Endothelial cell (in vitro differentiated cells): ENCODE data around the gene BCKDHB. TPM values are rescaled to one million over a fixed set of nuclear protein-coding genes. Genes with fewer than 3 reads are reported as not detected.

ENCODE experiments used
- DNase-seq: peaks from one replicate; pipeline ENCODE4 v3.0.0; 2021; ENCODE audit warnings: low spot score
- H3K27ac Mint-ChIP-seq: one replicate; pipeline ENCODE4 v1.8.0; 2021; ENCODE audit warnings: mixed read lengths, inconsistent platforms; ENCODE audit not compliant: unreplicated experiment
- H3K27me3 Mint-ChIP-seq: one replicate; pipeline ENCODE4 v1.8.0; 2021; ENCODE audit warnings: mild to moderate bottlenecking, moderate library complexity, mixed read lengths, inconsistent platforms; ENCODE audit not compliant: unreplicated experiment
- H3K36me3 Mint-ChIP-seq: one replicate; pipeline ENCODE4 v1.8.0; 2021; ENCODE audit warnings: mild to moderate bottlenecking, low read depth, mixed read lengths, inconsistent platforms; ENCODE audit not compliant: unreplicated experiment
- H3K4me1 Mint-ChIP-seq: one replicate; pipeline ENCODE4 v1.8.0; 2021; ENCODE audit warnings: mild to moderate bottlenecking, mixed read lengths, inconsistent platforms; ENCODE audit not compliant: unreplicated experiment
- H3K4me3 Mint-ChIP-seq: one replicate; pipeline ENCODE4 v1.8.0; 2021; ENCODE audit warnings: mild to moderate bottlenecking, mixed read lengths, inconsistent platforms; ENCODE audit not compliant: unreplicated experiment
- H3K9me3 Mint-ChIP-seq: one replicate; pipeline ENCODE4 v1.8.0; 2021; ENCODE audit warnings: mixed read lengths, inconsistent platforms; ENCODE audit not compliant: unreplicated experiment
- total RNA-seq: library from RNA; stranded (reverse); fragmentation: NEBNext Ultra II Directional; extraction: Animal tissue kit (Norgen Biotek cat#: 25700); gene quantifications from one replicate; pipeline ENCODE4 v1.2.1, GENCODE V29; 2021; ENCODE audit not compliant: unreplicated experiment
- TF ChIP-seq, protein P1 (sequence below): fragments of 200-600 bp; sonication (generic); IDR thresholded peaks from one replicate; pipeline ENCODE4 v1.5.0; 2021; ENCODE audit warnings: antibody characterized with exemption; ENCODE audit not compliant: unreplicated experiment

Gene BCKDHB
- total RNA-seq, 1 donor from 2014 or later, result 15.3 TPM

DNA sequence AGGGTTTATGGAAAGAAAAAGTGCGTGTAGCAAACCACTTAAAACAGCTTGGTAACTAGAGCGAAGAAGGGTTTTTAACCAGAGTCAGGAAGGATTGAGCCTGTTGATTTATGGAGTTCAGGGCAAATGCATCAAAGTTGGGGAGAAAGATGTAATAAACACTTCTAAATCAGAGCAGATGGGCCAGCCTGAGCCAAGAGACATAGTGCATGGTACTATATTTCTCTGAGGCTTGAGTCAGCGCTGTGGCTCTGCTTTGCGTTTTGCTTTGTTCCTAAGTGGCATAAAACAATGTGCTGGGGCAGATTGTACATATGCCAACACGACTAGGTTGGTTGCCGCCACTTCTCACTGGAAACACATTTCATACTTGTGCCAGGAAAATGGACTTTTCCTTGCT, 111.3 kb downstream of the BCKDHB start:
- no peak for DNase-seq

DNA sequence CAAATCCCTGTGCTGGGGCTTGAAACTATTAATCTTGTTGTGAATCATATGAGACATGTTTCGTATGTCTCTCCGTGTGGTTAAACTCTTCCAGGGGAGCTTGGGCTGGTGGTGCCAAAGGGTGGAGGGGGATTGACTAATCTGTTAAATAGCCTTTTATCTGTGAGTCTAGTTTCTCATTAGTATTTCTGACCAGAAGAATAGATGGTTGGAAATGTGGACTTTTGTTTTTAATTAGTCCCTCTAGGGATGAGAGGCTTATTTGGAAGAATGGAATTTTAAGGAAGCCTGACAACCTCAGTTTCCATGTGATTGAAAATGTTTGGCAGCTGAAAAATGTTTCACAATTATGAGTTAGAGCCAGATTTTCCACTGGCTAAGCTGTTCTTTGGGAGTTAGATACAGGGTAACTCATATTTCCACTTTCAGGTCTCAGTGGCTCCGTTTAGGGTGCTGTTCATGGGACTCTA, 117.3 kb downstream of the BCKDHB start:
- Mint-ChIP-seq H3K4me1 (peaks cover 11% of the 10 kb centered on the region), H3K27me3 (no peaks in the 10 kb centered on the region), H3K36me3 (no peaks in the 10 kb centered on the region), H3K4me3 (no peak overlapping the region), H3K9me3 (no peaks in the 10 kb centered on the region), H3K27ac (no peak overlapping the region)
- no peak for DNase-seq
- TF ChIP-seq, protein P1, sequence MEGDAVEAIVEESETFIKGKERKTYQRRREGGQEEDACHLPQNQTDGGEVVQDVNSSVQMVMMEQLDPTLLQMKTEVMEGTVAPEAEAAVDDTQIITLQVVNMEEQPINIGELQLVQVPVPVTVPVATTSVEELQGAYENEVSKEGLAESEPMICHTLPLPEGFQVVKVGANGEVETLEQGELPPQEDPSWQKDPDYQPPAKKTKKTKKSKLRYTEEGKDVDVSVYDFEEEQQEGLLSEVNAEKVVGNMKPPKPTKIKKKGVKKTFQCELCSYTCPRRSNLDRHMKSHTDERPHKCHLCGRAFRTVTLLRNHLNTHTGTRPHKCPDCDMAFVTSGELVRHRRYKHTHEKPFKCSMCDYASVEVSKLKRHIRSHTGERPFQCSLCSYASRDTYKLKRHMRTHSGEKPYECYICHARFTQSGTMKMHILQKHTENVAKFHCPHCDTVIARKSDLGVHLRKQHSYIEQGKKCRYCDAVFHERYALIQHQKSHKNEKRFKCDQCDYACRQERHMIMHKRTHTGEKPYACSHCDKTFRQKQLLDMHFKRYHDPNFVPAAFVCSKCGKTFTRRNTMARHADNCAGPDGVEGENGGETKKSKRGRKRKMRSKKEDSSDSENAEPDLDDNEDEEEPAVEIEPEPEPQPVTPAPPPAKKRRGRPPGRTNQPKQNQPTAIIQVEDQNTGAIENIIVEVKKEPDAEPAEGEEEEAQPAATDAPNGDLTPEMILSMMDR, result no peak

More for the DNA sequence above, 111.3 kb downstream of the BCKDHB start:
- Mint-ChIP-seq H3K4me1 (peaks cover 16% of the 10 kb centered on the region), H3K27me3 (no peaks in the 10 kb centered on the region), H3K4me3 (no peak overlapping the region), H3K27ac (no peak overlapping the region), H3K9me3 (no peaks in the 10 kb centered on the region), H3K36me3 (no peaks in the 10 kb centered on the region)
- TF ChIP-seq, protein P1, result no peak

DNA sequence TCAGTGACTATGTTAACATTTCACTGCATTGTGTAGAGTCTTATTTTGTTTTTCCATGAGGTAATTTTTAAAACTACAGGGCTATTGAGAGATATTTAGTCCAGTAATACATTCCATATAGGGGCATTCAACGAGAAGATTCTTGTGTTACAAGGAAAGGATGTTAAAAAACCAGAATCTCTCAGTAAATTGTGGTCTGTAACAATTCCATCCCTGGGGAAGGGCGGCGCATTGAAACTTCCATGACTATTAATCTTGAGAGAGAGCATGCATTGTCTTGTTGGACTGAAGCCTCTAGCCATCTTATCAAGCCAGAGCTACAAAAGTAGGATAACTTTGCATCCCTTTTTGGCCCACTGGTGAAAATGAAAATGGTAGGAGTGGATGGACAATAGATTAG, 119.7 kb downstream of the BCKDHB start:
- no peaks in the 10 kb centered on the region for H3K36me3 Mint-ChIP-seq

DNA sequence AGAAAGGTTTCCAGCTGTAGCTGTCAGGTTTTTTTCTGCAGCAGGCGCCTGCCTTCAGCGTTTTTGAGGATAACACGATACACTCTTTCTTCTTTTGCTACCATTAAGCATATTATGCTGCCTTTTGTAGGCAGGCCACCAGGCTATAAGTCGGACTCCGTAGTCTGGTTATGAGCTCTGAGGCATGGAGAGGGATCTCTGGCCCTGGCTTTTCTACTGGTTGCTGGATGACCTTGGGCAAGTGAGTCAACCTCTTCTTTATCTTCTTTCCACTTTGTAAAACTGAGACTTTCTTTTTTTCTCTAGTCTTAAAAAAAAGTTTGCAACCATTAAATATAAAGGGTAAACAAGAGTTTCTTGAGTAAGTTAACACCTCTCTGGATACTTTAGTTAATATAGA, 120.2 kb downstream of the BCKDHB start:
- H3K4me3 Mint-ChIP-seq, result no peak overlapping the region

More for the DNA sequence above, 119.7 kb downstream of the BCKDHB start:
- TF ChIP-seq, protein P1, result no peak
- no peak for DNase-seq
- H3K4me3 Mint-ChIP-seq, result no peak overlapping the region
- no peaks in the 10 kb centered on the region for H3K9me3 Mint-ChIP-seq
- H3K27me3 Mint-ChIP-seq, result no peaks in the 10 kb centered on the region
- H3K4me1 Mint-ChIP-seq, result peaks cover 7% of the 10 kb centered on the region
- H3K27ac Mint-ChIP-seq, result no peak overlapping the region

DNA sequence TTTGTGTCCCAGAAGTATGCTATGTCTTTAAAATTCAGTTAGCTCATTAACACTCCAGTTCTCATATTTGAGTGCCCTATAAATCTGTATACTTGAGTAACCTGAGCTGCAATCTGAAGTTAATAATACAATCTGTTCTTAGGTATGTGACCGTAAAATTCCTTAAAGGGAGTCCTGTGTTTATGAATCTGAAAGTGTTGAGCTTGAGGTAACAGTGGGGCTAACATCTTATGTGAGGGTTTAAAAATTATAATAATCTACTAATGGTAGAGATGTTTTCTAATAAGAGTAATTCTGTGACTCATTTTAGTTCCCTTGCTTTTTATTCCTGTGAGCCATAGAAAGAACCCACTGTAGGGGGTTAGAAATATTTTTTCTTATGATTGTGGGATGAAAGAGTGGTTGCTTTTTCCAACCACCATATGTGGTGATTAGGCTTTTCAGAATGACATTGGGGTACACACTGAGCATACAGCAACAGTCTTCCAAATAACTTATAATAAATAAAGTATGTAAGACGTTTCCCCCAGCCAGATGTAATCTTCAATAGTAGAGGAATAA, 121.2 kb downstream of the BCKDHB start:
- no peak for DNase-seq
- Mint-ChIP-seq H3K27me3 (no peaks in the 10 kb centered on the region), H3K4me1 (peaks cover 3% of the 10 kb centered on the region), H3K27ac (no peak overlapping the region), H3K4me3 (no peak overlapping the region), H3K9me3 (no peaks in the 10 kb centered on the region), H3K36me3 (no peaks in the 10 kb centered on the region)
- TF ChIP-seq, protein P1, result no peak

More for the DNA sequence above, 120.2 kb downstream of the BCKDHB start:
- H3K9me3 Mint-ChIP-seq, result no peaks in the 10 kb centered on the region
- H3K4me1 Mint-ChIP-seq, result peaks cover 6% of the 10 kb centered on the region
- no peak for DNase-seq
- no peak overlapping the region for H3K27ac Mint-ChIP-seq
- TF ChIP-seq, protein P1, result no peak
- H3K27me3 Mint-ChIP-seq, result no peaks in the 10 kb centered on the region
- no peaks in the 10 kb centered on the region for H3K36me3 Mint-ChIP-seq
